CD4-positive, alpha-beta T cell (primary cell): Measurements from ENCODE around the gene PXK. TPM values are rescaled to one million over a fixed set of nuclear protein-coding genes. Genes with fewer than 3 reads are reported as not detected.

Source experiments
- ATAC-seq: fragments of 200-7000 bp; cut with Tn5 transposase; one replicate; pipeline ENCODE4 v1.10.0; 2022; ENCODE audit warnings: mild to moderate bottlenecking; ENCODE audit not compliant: poor library complexity
- CTCF ChIA-PET: fragments of 350-600 bp; sonication (Branson Sonifier 250); formaldehyde crosslinking; loops from one replicate; lab custom pipeline; 2021; ENCODE audit warnings: antibody characterized with exemption, inconsistent platforms; lab: Charles Lee
- POLR2A ChIA-PET: fragments of 350-600 bp; sonication (Branson Sonifier 250); formaldehyde crosslinking; loops from one replicate; lab custom pipeline; 2021; ENCODE audit warnings: antibody characterized with exemption, inconsistent platforms; lab: Charles Lee
- DNase-seq, 14 experiments: peaks; one replicate each; pipeline ENCODE4 v3.0.0-alpha.2; 2013 to 2020; ENCODE audit warnings: mixed read lengths in 2 of 14
- H3K27ac ChIP-seq, 2 donors: one replicate each; pipeline versions ENCODE4 v1.5.1 to v1.7.0; 2013; ENCODE audit warnings: low read length in 2 of 2, low read depth in 1 of 2, mild to moderate bottlenecking in 1 of 2
- H3K27me3 ChIP-seq, 2 experiments: 1 replicate in 1 of 2; 2 replicates in 1 of 2; pipeline versions ENCODE4 v1.6.1 to v1.7.0; 2013; ENCODE audit warnings: low read length in 2 of 2, control low read depth in 1 of 2, mild to moderate bottlenecking in 1 of 2, moderate library complexity in 1 of 2; ENCODE audit not compliant: insufficient read depth in 2 of 2, control insufficient read depth in 1 of 2
- H3K36me3 ChIP-seq: one replicate; pipeline ENCODE4 v1.6.1; 2013; ENCODE audit warnings: low read length, control low read depth; ENCODE audit not compliant: insufficient read depth
- H3K4me1 ChIP-seq: one replicate; pipeline ENCODE4 v1.6.1; 2013; ENCODE audit warnings: low read length, control low read depth; ENCODE audit not compliant: insufficient read depth
- H3K4me3 ChIP-seq: one replicate; pipeline ENCODE4 v1.5.1; 2013; ENCODE audit warnings: mild to moderate bottlenecking, low read length, moderate library complexity
- H3K9me3 ChIP-seq, 2 experiments: 1 replicate in 1 of 2; 2 replicates in 1 of 2; pipeline versions ENCODE4 v1.6.1 to v1.7.0; 2013; ENCODE audit warnings: low read length in 2 of 2, mild to moderate bottlenecking in 2 of 2, control low read depth in 1 of 2, moderate library complexity in 1 of 2; ENCODE audit not compliant: control insufficient read depth in 1 of 2, insufficient read depth in 1 of 2
- H3K27ac Mint-ChIP-seq: one replicate; pipeline ENCODE4 v1.8.0; 2020; ENCODE audit warnings: mixed read lengths
- H3K27me3 Mint-ChIP-seq: one replicate; pipeline ENCODE4 v1.8.0; 2021; ENCODE audit warnings: mixed read lengths
- H3K36me3 Mint-ChIP-seq: one replicate; pipeline ENCODE4 v1.8.0; 2021; ENCODE audit warnings: low read depth, mixed read lengths
- H3K4me1 Mint-ChIP-seq: one replicate; pipeline ENCODE4 v1.8.0; 2021; ENCODE audit warnings: low read depth, mixed read lengths
- H3K4me3 Mint-ChIP-seq: one replicate; pipeline ENCODE4 v1.8.0; 2020; ENCODE audit warnings: mild to moderate bottlenecking, mixed read lengths
- H3K9me3 Mint-ChIP-seq: one replicate; pipeline ENCODE4 v1.8.0; 2020; ENCODE audit warnings: mixed read lengths
- CTCF ChIP-seq: fragments of 200-600 bp; IDR thresholded peaks from one replicate; pipeline ENCODE4 v1.8.0; 2022; ENCODE audit warnings: antibody characterized with exemption, mild to moderate bottlenecking
- intact Hi-C, 2 experiments: fragments of 100-400 bp; cut with DNase I in 1 of 2; cut with micrococcal nuclease in 1 of 2; formaldehyde crosslinking; loops; one replicate each; pipeline versions ENCODE4 v1.15.1 to v1.9.0; 2023 to 2025; cut with DNase I, micrococcal nuclease
- total RNA-seq, 174 experiments: library from RNA in 2 of 174; stranded (reverse) in 2 of 174; gene quantifications; one replicate each; pipeline ENCODE4 v1.2.3 and lab custom pipeline; 2021 to 2026

Gene PXK
- total RNA-seq, 2 experiments from 2014 or later: 12.5 to 14.8 TPM

GRCh38 chr3:58398669-58399333, 66.1 kb downstream of the PXK start:
- Mint-ChIP-seq H3K4me1 (no peaks in the 10 kb centered on the region), H3K9me3 (no peaks in the 10 kb centered on the region), H3K27ac (no peak overlapping the region), H3K4me3 (no peak overlapping the region), H3K27me3 (no peaks in the 10 kb centered on the region), H3K36me3 (peaks cover 76% of the 10 kb centered on the region)
- TF ChIP-seq CTCF: no peak
- DNase-seq: no peak
- Histone ChIP-seq H3K36me3 (peaks cover 54% of the 10 kb centered on the region), H3K4me3 (no peak overlapping the region), H3K4me1 (no peaks in the 10 kb centered on the region), H3K27me3 (no peaks in the 10 kb centered on the region), H3K27ac (no peak overlapping the region), H3K9me3 (no peaks in the 10 kb centered on the region)
- ATAC-seq: no peak
- intact Hi-C loops: no loop called here
- ChIA-PET CTCF (interaction anchor here (1.1 kb wide), 1 partner anchor 91 kb away, joined by 3 read pairs; no protein-coding TSS in a partner anchor), POLR2A (no interaction called here)

- Mint-ChIP-seq H3K36me3 (peaks cover 61% of the 10 kb centered on the region), H3K27me3 (no peaks in the 10 kb centered on the region), H3K4me3 (no peak overlapping the region), H3K27ac (no peak overlapping the region), H3K9me3 (no peaks in the 10 kb centered on the region), H3K4me1 (no peaks in the 10 kb centered on the region)
- TF ChIP-seq CTCF: no peak
- no peaks in the 10 kb centered on the region for H3K4me1 ChIP-seq
- intact Hi-C loops: no loop called here
- no peak for ATAC-seq
- H3K27me3 ChIP-seq: no peaks in the 10 kb centered on the region
- CTCF ChIA-PET: interaction anchor here (1.3 kb wide), 1 partner anchor 56 kb away, joined by 3 read pairs; no protein-coding TSS in a partner anchor
- POLR2A ChIA-PET: no interaction called here
- no peak overlapping the region for H3K4me3 ChIP-seq
- peaks cover 14% of the 10 kb centered on the region for H3K36me3 ChIP-seq
- no peak overlapping the region for H3K27ac ChIP-seq
- H3K9me3 ChIP-seq: no peaks in the 10 kb centered on the region
- DNase-seq: no peak
These were observed 70.9 kb downstream of the PXK start for GRCh38 chr3:58403513-58404109.

- no peaks in the 10 kb centered on the region for H3K9me3 Mint-ChIP-seq
- Histone ChIP-seq H3K9me3 (no peaks in the 10 kb centered on the region), H3K27ac (no peak overlapping the region), H3K4me1 (no peaks in the 10 kb centered on the region), H3K4me3 (no peak overlapping the region), H3K27me3 (no peaks in the 10 kb centered on the region), H3K36me3 (peaks cover 15% of the 10 kb centered on the region)
- no peaks in the 10 kb centered on the region for H3K27me3 Mint-ChIP-seq
- H3K36me3 Mint-ChIP-seq: peaks cover 61% of the 10 kb centered on the region
- H3K27ac Mint-ChIP-seq: no peak overlapping the region
- DNase-seq: no peak
- CTCF ChIA-PET: no interaction called here
- POLR2A ChIA-PET: no interaction called here
- TF ChIP-seq CTCF: no peak
- no peak overlapping the region for H3K4me3 Mint-ChIP-seq
- ATAC-seq: no peak
- intact Hi-C loops: no loop called here
- no peaks in the 10 kb centered on the region for H3K4me1 Mint-ChIP-seq
These were observed 71.7 kb downstream of the PXK start for GRCh38 chr3:58404396-58404795.
